ENCODE results near the gene GRIN1.

Gene GRIN1

DNA sequence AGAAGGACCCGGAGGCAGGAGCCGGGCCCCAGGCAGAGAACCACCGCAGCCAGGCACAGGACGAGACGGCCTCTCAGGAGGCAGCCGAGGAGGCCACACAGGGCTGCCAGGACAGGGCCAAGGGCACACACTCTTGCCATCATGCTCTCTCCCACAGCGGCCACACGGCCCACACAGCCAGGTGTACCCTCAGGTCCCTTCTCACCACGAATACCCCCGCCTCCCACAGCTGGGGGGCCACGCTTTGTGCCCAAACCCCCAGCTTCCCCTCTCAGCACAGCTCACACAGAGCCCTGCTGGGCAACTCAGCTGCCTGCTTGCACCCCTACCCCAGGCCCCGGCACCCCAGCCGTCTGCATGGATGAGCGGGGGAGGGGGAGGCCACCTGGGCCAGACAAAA, 54.8 kb downstream of the GRIN1 start:
- DNase-seq (ENCODE audit: low read depth): no peak

DNA sequence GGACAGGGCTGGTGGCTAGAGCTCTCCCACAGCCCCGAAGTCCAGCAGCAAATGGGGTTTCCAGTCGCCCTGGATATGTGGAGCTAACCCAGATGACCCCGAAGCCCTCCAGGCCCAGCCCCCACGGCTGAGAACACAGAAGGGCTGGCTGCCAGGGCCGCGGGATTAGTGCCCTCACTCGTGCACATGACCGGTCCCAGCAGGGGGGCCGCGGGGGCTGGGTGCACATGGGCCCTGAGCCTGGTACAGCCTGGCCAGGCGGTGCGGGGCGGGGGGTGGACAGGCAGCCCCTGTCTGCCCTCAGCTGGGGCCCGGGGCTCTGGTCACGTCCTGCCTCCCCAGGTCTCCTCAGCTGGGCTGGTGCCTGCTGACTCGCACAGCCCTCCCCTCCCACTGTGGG, 55.4 kb downstream of the GRIN1 start:
- DNase-seq (ENCODE audit: low read depth): no peak

DNA sequence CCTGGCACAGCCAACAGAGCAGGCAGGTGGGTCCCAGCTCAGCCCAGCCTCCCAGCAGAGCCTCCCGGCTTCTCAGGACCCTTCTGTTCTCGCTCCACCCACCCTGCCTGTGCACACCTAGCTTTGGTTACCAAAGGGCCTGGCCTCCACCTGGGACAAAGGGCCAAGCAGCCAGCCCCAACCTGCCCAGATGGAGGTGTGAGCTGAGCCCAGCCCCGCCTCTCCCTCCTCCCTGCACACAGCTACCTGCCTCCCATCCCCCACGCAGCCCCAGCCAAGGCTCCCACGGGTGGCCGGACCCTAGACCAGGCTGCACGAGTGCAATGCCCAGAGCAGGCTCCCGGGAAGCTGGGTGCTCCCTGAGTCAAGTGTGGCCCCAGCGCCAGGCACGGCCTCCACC, 56.0 kb downstream of the GRIN1 start:
- DNase-seq (ENCODE audit: low read depth): no peak

DNA sequence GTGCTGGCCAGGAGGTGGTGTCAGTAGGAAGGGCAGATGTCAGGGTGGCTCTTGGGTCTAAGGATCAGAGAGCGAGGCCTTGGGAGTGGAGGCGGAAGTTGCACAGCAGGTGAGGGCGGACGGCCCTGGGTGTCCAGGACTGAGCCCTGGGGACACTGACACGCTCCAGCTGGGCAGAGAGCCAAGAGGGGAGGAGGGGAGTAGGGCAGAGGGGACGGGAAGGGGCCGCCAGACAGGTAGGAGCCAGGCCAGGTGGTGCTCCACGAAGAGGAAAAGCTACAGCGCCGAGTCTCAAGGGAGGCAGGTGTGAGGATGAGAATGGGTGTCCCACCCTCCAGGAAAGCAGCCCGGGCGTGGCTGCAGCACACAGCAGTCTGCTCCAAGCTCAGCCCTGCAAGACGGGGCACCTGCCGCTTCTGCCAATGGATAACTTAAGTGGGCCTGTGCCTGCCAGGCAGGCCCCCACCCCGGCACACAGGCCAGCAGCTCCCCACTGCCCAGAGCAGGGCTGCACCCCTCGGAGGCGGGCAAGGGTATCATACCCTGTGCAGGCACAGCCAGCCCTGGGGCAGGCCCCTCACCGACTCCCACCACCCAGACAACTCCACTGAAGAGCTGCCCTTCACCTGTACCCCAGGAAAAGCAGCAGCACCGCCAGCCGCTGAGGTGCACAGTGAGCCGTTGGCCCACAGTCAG, 56.7 kb downstream of the GRIN1 start:
- no peak for DNase-seq (ENCODE audit: low read depth)

- no peak for DNase-seq (ENCODE audit: low read depth)
Observed at GRCh38 chr9:137198051-137198901, 59.3 kb downstream of the GRIN1 start.

GRCh38 chr9:137198902-137199283, 59.9 kb downstream of the GRIN1 start:
- DNase-seq (ENCODE audit: low read depth): no peak

GRCh38 chr9:137199411-137200121, 60.6 kb downstream of the GRIN1 start:
- DNase-seq (ENCODE audit: low read depth): no peak

- peak; percentile 97 for DNase-seq (ENCODE audit: low read depth)
Observed at GRCh38 chr9:137200311-137201204, 61.6 kb downstream of the GRIN1 start, which contains the start of gene TPRN. Gene TPRN (minus strand): TSS chr9:137200741. CDS start chr9:137200711, 30 bp downstream.

DNA sequence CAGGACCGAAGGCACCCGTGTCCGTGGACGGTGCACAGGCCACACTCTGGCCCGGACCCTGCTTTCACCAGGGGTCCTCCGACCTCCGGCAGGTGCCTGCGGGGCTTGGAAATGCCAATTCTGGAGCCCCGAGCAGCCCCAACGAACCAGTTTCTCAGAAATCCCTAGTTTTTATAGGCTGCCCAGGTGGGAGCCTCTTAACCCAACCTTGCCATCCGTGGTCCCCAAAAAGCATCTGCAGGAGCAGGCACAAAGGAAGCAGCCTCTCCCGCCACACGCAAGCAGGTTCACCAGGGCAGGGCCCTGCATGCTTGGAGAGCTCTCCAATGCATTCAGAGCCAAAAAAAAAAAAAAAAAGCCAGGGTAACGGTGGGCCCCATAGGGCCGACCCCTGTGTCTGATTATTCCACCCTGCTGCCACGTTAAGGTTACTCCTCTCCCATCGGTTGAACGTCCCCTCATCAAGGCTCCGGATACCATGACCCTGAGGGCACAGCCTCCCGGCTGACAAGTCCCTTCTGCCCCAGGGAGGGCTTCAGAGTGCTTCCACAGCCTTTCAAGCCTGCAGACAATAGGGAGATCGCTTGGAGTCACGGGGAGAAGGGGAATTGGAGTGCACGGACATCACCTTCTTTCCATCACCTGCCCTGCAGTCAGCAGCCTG, 62.4 kb downstream of the GRIN1 start:
- no peak for DNase-seq (ENCODE audit: low read depth)

- no peak for DNase-seq (ENCODE audit: low read depth)
Observed at GRCh38 chr9:137202966-137203365, 64.0 kb downstream of the GRIN1 start.

GRCh38 chr9:137204731-137205125, 65.8 kb downstream of the GRIN1 start:
- DNase-seq (ENCODE audit: low read depth): no peak

DNA sequence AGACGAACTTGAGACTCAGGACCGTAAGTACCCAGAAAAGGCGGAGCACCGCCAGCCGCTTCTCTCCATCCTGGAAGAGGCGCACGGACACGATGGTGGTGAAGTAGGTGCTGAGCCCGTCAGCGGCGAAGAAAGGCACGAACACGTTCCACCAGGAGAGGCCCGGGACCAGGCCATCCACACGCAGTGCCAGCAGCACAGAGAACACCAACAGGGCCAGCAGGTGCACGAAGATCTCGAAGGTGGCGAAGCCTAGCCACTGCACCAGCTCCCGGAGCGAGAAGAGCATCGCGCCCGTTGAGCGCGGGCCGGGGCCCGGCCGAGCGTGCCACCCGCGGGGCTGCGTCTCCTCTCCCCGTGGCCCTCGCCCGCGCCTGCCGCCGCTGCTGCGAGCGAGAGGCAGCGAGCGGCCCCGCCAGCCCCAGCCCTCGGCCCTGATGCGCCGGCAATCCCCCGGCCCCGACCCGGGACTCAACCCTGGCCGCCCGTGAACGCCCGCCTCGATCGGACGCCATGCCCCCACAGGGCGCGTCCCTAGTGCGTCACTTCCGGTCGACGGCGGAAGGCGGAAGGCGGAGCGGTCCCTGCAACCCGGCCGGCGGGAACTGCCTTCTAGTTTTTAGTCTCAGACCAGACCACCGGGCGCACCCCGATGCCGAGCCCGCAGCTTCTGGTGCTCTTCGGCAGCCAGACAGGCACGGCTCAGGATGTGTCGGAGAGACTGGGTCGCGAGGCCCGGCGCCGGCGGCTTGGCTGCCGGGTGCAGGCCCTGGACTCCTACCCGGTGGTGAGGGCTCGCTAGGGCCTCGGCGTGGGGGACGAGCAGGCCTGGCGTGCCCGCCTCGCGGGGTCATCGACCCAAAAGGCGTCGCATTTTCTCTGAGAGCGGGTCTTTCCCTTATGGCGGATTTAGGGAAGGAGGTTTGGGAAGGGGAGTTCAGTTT, 66.4 kb downstream of the GRIN1 start, which contains the start of the genes NDOR1 and TMEM203:
Gene NDOR1, plus strand, starts transcription at position 575 of the 944 bp plus-strand sequence. Its CDS starts 78 bp downstream, at position 653.
Gene TMEM203, minus strand, starts transcription at position 523 of the 944 bp plus-strand sequence. Its CDS starts 234 bp downstream, at position 289.
- DNase-seq (ENCODE audit: low read depth): peak; percentile 89

DNA sequence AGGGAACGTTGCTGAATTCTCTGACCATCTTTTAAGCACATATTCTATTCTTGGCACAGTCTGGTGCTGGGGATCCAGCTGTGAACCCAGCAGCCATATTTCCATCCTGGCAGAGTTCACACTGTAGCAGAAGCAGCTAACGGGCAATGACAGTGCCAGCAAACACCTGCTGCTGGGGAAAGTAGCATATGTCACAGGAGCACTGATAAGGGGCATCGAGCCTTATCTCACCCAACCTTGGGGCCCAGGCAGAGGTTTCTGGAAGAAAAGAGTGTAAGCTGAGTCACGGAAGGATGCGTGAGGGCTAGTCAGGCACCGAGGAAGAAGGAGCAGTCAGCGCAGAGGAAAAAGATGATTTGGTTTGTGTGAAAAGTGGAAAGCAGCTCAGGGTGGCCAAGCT, 67.6 kb downstream of the GRIN1 start:
- DNase-seq (ENCODE audit: low read depth): no peak

DNA sequence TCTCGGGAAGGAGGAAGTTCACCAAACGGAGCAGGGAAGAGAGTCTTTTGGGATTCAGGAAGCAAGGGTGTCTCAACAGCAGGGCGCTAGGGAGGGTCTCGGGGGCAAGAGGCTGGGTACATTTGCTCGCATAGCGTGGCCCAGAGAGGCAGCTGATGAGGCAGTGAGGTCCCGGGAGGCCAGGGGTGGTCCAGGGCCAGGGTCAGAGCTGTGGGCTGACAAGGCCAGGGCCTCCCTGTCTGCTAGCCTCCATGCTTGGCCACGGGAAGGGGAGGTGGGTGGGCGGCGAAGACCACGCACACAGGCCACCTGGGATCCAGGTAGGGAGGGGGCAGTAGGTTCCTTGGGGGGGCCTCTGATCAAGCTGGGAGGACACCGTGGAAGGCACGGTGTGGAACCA, 72.6 kb downstream of the GRIN1 start:
- DNase-seq (ENCODE audit: low read depth): no peak

DNA sequence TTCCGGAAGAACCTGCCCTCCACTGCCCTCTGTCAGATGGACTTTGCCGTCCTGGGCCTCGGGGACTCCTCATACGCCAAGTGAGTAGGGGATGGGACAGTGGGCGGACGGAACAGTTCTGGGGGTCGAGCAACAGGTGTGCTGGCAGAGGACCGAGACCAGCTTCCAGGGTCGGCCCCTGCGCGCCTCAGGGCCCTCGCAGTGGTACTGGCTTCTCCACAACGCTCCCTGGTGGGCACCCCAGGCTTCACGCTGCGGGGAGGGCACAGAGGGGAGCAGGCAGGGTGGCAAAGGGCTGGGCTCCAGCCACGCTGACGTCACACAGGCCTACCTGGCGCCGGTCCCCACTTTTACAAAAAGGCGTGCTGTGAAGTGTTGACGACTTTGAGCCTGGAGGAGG, 73.6 kb downstream of the GRIN1 start:
- DNase-seq (ENCODE audit: low read depth): no peak

DNA sequence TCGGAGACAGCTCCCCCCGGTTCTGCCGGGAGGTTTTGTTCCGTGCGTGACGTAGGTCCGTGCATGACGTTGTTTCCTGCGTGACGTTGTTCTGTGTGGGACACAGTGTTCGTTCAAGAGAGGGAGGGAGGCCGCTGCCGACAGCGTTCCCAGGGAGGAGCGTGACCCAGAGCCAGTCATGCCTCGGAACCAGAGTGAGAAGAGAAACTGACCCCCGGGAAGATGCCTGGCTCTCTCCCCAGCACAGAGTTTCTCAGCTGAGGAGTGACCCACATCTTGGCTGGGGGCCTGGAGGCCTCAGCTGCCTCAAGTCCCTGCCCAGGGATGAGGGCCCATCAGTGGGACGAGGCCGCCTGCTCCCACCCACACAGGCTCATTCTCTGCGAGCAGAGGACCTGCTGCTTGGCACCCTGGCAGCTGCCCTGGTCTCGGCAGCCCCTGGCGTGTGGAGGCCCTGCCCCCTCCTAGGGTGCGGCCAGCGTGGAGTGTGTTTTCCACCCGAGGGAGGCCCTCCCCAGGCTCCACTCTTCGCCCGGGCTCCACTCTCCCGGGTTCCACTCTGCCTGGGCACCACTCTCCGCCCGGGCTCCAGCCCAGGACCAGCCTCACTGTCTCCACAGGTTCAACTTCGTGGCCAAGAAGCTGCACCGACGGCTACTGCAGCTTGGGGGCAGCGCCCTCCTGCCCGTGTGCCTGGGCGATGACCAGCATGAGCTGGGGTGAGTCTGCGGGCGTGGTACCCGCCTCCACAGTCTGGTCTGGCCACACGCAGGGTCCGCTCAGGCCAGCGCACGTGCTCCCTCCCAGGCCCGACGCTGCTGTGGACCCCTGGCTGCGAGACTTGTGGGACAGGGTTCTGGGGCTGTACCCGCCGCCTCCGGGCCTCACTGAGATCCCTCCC, 74.5 kb downstream of the GRIN1 start:
- no peak for DNase-seq (ENCODE audit: low read depth)

DNA sequence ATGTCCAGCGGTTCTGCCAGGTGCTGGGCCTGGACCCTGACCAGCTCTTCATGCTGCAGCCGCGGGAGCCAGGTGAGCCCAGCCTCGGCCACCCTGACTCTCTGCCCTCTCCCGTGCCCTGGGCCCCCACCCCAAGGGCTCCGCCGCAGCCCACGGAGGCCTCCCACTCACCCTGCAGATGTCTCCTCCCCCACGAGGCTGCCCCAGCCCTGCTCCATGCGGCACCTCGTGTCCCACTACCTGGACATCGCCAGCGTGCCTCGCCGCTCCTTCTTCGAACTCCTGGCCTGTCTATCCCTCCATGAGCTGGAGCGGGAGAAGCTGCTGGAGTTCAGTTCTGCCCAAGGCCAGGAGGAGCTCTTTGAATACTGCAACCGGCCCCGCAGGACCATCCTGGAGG, 75.7 kb downstream of the GRIN1 start:
- no peak for DNase-seq (ENCODE audit: low read depth)

DNA sequence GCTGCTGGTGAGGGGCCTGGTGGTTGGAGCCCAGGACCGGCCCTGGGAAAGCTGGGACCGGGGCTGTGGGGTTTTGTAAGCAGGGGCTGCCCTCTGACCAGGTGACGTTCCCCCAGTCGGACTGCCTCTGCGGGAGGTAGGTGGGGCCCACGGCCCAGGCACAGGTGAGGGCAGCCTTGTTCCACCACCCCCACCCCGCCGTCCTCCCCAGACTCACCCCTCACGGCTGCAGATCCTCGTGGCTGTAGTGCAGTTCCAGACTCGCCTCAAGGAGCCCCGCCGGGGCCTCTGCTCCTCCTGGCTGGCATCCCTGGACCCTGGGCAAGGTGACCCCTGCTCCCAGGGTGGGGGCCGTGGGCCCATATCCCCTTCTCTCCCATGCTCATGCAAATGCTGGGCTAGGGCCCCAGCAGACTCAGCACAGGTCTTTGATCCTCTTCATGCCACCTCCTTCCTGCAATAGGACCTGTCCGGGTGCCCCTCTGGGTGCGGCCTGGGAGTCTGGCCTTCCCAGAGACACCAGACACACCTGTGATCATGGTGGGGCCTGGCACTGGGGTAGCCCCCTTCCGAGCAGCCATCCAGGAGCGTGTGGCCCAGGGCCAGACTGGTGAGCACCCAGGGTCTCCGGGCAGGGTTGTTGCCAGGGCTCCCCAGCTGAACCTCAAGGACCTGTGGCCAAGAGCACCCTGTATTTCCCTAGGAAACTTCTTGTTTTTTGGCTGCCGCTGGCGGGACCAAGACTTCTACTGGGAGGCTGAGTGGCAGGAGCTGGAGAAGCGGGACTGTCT, 76.4 kb downstream of the GRIN1 start:
- DNase-seq (ENCODE audit: low read depth): no peak
